Uterus (tissue), 2 donors: ENCODE results near the gene SEPTIN11.

Experiments used
- CTCF ChIP-seq, 4 experiments: fragments of 200-600 bp in 2 of 4; fragments of 450-650 bp in 2 of 4; sonication (generic) in 2 of 4; IDR thresholded peaks; one replicate each; pipeline ENCODE4 v1.5.1; 2016 to 2019; ENCODE audit warnings: antibody characterized with exemption in 4 of 4, mild to moderate bottlenecking in 2 of 4, moderate library complexity in 1 of 4
- POLR2A ChIP-seq, 2 donors: fragments of 450-650 bp; IDR thresholded peaks; one replicate each; pipeline ENCODE4 v1.6.1; 2016; ENCODE audit warnings: antibody characterized with exemption in 2 of 2, mild to moderate bottlenecking in 1 of 2, moderate library complexity in 1 of 2

- TF ChIP-seq CTCF (IDR thresholded peaks at IDR 0.05) (no peak), POLR2A (IDR thresholded peaks at IDR 0.05) (no peak)
These were observed 44.8 kb upstream of the SEPTIN11 start for GRCh38 chr4:76904646-76905190.
